GM12864 (cell line): Measurements from ENCODE around the gene UNG.
"Not testable (repeated sequence)": the region's sequence is repeated elsewhere in the genome, so short reads cannot be mapped to it uniquely, and the experiment has no call there.

Experiments
- DNase-seq: peaks from one replicate; pipeline ENCODE4 v3.0.0-alpha.2; 2011; ENCODE audit warnings: low read depth
- H3K4me3 ChIP-seq: 2 replicates; pipeline ENCODE4 v1.5.1; 2011; ENCODE audit warnings: mild to moderate bottlenecking, low read depth, low read length, control low read depth
- CTCF ChIP-seq: IDR thresholded peaks from 2 replicates; pipeline ENCODE4 v1.5.1; 2011; ENCODE audit warnings: low read depth, mild to moderate bottlenecking, moderate library complexity, low read length, control low read depth, inconsistent platforms; ENCODE audit errors: missing control alignments

The UNG gene

GRCh38 chr12:109144224-109144623, 46.8 kb downstream of the UNG start:
- no peak overlapping the region for H3K4me3 ChIP-seq

GRCh38 chr12:109147126-109147525, 49.7 kb downstream of the UNG start:
- not testable (repeated sequence) for DNase-seq

More at GRCh38 chr12:109144224-109144623, 46.8 kb downstream of the UNG start:
- no peak for DNase-seq
- TF ChIP-seq CTCF, result no peak

GRCh38 chr12:109147954-109148353, 50.6 kb downstream of the UNG start:
- H3K4me3 ChIP-seq, result no peak overlapping the region
- no peak for DNase-seq
- no peak for TF ChIP-seq CTCF

More at GRCh38 chr12:109147126-109147525, 49.7 kb downstream of the UNG start:
- H3K4me3 ChIP-seq, result not testable (repeated sequence)

GRCh38 chr12:109150124-109150640, 52.8 kb downstream of the UNG start:
- DNase-seq, result no peak
- no peak for TF ChIP-seq CTCF
- no peak overlapping the region for H3K4me3 ChIP-seq

- DNase-seq, result no peak
- H3K4me3 ChIP-seq, result no peak overlapping the region
- TF ChIP-seq CTCF, result no peak
Observed at GRCh38 chr12:109151457-109151856, 54.1 kb downstream of the UNG start.

GRCh38 chr12:109153821-109154441, 56.5 kb downstream of the UNG start:
- no peak overlapping the region for H3K4me3 ChIP-seq
- TF ChIP-seq CTCF, result no peak
- no peak for DNase-seq

- DNase-seq, result peak; percentile 36
- TF ChIP-seq CTCF, result no peak
- H3K4me3 ChIP-seq, result peak overlapping the region; percentile 63
Observed at GRCh38 chr12:109154451-109155438, 57.3 kb downstream of the UNG start.
